ENCODE results near the gene SNTG2.
"Not testable (repeated sequence)": the region's sequence is repeated elsewhere in the genome, so short reads cannot be mapped to it uniquely, and the experiment has no call there.

Gene SNTG2

DNA sequence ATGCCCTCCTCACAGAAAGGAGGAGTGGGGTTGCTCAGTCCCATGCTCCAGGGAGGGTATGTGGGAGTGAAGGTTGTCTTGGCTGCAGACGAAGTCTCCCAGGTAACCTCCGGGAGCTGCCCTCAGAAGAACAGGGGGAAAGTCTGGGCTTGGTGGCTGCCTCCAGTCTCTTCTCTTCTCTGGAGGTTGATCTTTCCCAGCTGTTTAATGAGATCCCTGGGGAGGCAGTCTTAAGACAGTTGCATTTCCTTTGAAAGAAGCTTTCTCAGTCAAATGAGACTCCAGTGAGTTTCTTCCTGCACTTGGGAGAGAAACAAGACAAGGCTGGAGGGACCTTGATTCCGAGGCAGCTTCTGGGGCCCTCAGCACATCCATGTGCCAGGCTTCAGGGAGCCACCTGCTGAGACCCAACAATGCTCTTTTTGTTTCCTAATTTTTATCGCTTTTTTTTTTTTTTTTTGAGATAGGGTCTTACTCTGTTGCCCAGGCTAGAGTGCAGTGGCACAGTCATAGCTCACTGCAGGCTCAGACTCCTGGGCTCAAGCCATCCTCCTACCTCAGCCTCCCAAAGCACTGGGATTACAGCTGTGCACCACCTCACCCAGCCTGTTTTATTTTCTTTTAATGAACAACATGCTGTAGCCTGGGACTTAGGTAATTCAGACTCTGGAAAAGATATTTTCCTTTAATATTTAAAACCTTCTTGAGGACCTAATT lies 390.9 kb downstream of the SNTG2 start:
- no peak for FAIRE-seq

DNA sequence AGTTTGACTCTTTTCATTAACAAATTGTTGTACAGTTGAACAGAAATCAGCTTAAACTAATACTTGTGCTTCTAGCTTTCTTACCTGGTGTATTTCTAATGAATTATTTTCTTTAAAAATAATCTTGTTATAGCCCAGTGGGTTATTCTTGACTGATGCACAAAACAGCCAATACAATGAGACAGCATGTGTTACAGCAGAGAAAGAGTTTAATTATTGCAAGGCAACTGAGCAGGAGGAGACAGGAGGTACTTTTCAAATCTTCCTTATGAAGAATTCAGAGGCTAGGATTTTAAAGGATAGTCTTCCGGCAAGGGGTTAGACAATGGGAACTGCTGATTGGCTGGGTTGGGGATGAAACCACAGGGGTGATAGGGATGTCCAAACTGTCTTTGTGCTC lies 398.1 kb downstream of the SNTG2 start:
- FAIRE-seq, result no peak

DNA sequence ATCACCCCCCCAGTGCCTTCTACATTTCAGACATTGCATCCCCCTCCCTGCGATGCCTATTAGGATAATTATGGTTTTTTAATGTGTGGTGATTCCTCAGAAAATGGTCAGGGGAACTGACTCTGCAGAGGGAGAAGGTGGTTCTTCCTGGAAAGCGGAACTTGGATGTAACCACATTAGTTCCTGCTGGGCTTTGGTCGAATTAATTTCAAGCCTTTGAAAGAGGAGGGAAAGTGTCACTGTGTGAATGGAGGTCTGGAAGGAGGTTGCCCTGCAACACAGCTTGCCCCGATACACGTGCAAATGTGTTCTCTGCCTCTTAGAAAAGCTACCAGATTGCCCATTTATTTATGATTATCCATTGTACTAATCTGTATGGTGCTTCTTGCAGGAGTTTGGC lies 399.5 kb downstream of the SNTG2 start:
- FAIRE-seq, result no peak

DNA sequence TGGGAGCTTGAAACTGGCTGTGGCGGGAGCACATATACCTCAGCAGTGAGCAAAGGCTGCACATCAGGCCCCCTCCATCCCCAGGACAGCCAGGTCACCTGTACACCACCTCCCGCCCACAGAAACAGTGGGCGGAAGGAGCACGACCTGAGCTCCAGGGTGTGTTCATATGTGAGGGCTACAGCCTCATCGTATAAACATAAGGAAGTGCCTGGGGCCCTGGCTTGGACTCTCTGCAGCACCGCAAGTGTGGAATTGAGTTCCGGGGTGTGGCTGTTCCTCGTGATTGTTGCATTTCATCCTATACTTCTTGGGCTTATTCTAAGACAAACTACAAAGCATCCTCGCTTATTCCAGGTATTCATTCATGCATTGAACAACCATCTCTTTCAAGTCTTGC lies 402.5 kb downstream of the SNTG2 start:
- FAIRE-seq, result no peak

DNA sequence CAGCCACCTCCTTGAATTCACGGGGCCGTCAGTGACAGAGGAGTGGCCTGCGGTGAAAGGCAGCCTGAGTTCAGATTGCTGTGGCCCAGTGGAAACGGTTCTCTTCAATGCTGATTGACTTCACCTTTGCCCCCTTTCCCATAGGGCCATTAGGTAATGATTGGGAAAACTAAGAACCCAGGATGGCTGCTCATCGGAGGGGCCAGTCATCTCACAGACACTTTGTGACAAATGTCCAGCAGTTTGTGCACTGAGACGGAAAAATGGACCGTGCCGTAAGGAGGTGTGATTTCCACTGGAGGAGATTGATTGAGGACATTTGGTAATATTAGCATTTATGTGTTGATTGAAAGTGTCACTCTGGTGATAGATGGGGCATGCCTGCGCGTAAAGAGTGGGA lies 402.9 kb downstream of the SNTG2 start:
- FAIRE-seq, result no peak

DNA sequence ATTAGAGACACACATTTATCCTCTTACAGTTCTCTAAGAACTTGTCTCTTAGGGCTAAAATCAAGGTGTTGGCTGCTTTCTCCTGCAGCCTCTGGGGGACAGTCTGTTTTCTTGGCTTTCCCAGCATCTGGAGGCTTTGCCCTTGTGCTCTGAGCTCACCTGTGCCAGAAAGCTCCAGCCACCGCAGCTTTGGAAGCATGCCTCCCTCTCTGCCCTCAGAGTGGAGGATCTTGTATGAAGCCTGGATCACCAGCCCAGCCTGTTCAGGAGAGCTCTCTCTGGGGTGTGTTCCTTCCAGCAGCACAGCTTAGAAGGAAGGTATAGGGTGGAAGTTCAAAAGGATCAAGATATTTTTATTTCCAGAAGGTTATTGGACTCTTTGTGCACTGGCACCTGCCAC lies 409.5 kb downstream of the SNTG2 start:
- FAIRE-seq, result no peak

DNA sequence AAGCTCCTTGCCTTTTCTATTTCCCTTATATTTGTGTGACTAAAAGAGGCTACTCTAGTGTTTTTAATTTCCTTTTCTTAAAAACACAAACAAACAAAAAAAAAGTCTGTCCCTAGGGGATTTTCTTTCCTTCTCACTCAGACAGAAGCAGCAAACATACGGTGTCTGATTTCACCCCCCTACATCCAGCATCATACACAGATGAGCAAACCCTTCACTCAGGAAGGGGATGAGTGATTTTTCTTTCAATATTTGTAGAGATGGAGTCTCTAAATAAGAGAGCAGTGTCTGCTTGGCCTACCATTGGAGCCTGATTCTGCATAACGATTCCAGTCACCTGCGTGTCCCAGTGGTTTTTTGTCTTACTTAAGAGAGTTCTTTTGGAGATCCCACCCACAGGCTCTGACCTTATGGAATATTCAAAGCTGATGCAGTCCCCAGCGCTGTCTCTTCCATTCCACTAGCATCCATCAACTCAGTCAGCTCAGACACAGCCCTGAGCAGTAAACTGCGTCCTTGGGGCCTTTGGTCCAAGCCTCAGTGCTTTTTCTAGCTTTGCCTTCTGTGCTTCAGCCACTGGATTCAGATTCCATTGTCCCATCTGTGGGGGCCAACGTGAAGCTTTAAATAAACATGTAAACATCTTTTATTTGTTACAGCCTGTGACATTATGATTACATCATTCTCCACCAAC lies 410.1 kb downstream of the SNTG2 start:
- FAIRE-seq, result no peak

DNA sequence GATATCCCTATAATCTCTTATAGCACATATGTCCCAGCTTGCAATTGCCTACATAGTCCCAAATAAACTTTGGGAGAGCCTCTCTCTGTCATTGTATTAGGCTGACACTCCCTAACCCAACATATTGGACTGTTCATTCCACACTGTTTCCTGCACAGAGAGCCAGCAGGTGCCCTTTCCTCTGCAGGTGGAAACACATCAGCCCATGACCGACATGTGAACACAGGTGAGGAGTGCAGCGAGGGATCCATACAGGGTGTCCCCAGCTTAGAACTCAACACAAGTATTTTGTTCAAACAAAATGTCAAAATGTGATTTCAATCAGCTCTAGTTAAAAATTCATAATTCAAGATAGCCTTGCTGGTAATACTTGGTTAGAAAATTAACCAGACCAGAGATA lies 412.7 kb downstream of the SNTG2 start:
- FAIRE-seq, result no peak

DNA sequence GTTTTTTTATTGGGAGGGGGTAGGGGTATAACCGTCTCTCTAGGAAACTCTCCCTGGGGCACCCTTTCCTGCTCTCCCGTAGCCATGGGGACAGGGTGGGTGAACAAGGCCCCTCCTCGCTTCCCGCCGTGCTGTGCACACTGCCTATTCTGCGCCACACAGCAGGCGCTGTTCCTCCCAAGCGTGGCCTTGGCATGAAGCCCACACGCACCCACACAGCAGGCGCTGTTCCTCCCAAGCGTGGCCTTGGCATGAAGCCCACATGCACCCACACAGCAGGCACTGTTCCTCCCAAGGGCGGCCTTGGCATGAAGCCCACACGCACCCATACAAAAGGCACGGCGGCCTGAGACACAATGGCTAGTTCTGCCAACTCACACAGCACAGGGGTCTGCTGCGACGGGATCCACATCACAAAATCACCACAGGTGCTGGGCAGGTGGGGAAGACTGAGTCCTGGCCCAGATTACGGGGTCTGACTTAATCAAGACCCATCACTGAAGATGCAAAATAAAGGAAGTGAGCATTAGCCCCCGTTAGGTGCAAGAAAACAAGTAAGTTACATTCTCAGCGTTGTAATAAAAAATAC lies 416.0 kb downstream of the SNTG2 start:
- FAIRE-seq, result no peak

DNA sequence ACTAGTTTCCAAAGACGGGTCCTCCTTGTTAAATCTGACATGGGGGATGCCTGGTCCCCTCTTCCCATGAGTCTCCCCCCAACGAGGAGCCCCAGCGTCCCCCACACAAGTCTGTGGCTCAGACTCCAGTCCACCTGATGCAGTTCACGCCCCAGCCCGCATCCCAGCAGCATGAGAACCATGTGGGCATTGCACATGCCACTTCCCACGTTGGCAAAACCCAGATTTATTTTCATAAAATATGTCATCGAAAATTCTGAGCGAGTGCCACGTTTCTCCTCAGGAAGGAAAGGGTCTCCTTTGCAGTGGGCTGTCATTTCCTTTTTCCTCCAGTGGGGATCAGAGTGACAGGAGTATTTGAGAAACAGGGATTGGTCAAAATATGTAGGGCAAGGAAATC lies 417.0 kb downstream of the SNTG2 start:
- FAIRE-seq, result no peak

DNA sequence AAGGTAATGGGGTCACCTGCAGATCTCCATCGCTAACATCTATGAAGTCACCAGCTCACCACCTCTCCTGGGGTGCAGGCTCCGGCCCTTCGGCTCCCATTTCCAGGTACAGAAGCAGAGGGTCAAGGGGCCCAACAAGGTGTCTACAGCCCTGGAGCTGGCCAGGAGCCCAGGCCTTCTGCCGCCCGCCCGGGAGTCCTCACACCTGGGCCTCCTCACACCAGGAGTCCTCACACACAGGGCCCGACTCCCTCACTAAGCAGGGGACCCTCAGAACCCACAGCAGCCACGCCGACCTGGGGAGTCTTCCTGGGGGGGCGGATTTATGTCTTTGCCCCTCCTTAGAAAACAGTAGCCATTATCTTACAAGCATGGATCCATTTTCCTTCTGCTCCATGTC lies 419.3 kb downstream of the SNTG2 start:
- no peak for FAIRE-seq

DNA sequence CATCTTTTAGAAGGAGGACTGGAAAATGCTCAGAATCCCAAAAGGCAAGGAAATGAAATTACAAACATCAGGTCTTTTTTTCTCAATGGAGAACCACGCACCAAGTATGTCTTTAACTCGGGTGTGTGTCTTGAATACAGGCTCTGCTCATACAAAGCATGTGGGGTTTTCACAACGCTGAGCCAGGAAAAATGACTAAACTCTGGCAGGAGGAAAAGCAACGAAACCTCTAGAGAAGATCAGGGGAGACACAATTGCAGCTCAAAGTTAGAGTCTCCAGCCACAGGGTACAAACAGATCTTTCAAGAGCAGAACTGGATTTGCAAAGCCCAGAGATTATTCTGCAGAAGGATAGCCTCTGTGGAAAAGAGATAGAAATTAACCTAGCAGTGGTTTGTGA lies 419.8 kb downstream of the SNTG2 start:
- no peak for FAIRE-seq

DNA sequence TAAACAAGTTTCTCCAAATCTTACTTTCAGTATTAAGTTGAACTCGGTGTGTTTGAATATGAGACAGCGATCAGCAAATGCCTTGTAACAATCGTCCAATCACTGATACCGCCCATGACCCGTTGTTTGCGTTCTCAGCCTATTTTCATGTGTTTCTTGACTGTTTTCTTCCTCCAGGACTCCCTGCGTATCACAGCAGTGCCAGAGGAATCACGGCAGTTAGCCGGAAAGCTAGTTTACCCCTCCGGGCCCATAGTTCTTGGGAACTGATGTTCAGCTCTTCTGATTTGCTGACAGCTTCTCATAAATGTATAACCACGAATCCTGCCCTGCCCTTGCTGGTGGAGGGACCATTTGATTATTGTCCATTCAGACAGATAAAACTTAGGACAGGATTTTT lies 420.4 kb downstream of the SNTG2 start:
- no peak for FAIRE-seq

DNA sequence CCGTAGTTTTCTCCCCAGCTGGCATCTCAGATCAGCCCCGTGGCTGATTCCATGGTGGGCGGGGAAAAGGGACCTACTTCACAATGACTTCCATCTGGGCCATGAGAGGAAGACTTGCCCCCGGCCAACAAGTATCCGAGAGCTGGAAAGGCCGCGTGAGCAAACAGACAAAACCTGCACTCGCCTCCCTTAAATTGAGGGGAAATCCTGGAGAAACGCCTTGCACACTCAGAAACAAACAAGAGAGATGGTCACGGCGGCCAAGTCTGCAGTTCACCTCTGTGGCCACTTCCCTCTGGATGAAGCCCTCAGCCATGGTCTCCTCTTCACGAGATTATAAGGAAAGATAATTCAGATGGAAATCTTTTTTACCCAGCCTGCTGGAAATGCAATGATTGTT lies 423.2 kb downstream of the SNTG2 start:
- FAIRE-seq, result no peak

DNA sequence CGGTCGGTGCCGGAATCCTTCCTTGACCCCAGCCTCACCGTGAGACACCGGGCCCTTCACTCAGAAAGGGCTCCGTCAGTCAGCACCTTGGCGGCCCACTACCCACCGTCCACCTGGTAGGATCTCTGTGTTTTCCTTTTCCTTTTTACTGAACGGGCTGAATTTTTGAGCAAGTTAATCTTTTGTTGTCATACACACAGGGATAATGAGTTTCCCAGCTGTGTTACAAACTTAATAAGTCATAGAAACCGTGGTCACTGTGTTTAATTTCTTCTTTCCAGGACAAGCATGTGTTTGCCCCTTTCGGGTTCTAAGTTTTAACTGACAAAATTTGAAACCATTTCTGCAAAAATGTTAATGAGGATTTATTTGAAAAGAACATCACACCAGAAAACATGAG lies 423.6 kb downstream of the SNTG2 start:
- FAIRE-seq, result no peak

DNA sequence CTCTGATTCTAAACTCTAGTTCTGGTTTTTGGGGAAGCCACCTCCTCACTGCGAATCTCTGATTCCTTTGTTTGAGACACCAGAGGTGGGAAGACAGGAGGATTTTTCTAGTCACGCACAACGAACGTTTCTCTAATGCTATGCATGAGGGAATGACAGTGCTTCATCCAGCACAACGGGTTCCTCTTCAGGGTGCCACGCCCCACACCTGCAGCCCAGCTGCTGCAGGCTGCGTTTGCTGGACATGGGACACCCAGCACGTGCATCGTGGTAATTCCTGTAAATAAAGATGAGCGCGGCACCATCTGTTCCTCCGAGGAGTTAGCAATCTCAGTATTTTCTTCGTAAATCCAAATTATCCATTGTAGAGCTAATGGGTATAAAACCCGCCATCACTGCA lies 425.1 kb downstream of the SNTG2 start:
- FAIRE-seq, result no peak

DNA sequence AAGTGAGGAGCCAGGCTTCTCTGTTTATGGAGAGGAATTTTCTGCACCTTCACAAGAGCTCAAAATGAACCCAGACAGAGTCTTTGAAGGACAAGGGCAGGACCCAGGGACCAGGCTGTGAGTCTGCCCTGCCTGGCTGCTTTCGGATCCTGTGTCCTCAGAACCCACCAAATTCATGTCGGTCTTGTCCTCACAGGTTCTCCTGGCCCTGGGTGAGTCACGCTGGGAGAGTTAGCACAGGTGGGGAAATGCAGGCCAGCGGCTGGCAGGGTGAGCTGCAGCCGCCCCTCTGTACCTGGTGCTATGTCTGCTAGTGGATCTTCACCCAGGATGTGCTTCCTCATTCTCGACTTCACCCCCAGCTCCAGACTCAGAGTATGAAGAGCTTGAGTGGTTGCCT lies 426.8 kb downstream of the SNTG2 start:
- FAIRE-seq, result no peak

DNA sequence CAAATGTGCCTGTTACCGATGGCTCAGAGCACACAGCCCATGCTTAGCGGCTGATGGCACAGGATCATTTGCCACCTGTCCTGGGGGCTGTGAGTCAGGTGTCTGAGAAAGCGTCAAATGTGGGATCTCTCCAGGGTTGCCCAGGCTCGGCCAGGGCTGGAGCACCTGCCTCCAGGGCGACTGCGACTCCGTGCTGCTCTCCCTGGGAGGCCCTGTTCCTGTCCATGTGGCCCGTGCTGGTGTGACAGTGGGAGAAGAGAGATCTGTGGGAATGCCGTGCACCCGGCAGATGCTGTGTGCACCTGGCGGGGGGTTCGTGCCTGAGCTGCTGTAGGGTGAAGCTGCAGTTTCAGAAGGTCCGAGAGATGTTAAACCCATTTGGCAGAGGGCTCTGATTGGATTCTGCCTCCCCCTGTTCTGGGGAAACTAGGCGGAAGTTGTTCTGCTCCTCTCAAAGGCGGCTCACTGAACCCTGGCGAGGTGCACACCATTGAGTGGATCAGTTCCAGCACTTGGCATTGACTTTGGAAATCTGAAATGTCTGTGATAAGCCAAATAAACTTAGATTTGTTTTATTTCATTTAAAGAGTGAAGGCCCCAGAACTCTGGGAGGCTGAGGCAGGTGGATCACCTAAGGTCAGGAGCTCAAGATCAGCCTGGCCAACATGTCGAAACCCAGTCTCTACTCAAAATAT lies 428.0 kb downstream of the SNTG2 start:
- FAIRE-seq, result no peak

DNA sequence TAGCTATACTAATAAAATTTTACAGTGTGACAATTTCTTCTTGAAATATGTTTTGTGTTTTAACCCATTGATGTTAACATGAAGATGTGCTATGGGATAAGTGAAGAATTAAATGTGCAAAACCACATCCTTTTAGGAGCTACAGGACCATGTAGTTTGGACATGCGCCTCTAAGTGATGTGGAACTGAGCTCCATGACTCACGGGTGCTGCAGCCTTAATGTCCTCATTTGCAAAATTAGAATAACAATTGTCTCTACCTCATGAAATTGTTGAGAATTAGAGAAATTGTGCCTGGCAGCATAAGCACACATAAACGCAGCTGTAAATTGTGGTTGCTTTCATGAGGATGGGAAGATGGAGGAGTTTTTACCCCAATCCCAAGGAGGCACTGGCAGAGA lies 431.0 kb downstream of the SNTG2 start:
- FAIRE-seq, result no peak

DNA sequence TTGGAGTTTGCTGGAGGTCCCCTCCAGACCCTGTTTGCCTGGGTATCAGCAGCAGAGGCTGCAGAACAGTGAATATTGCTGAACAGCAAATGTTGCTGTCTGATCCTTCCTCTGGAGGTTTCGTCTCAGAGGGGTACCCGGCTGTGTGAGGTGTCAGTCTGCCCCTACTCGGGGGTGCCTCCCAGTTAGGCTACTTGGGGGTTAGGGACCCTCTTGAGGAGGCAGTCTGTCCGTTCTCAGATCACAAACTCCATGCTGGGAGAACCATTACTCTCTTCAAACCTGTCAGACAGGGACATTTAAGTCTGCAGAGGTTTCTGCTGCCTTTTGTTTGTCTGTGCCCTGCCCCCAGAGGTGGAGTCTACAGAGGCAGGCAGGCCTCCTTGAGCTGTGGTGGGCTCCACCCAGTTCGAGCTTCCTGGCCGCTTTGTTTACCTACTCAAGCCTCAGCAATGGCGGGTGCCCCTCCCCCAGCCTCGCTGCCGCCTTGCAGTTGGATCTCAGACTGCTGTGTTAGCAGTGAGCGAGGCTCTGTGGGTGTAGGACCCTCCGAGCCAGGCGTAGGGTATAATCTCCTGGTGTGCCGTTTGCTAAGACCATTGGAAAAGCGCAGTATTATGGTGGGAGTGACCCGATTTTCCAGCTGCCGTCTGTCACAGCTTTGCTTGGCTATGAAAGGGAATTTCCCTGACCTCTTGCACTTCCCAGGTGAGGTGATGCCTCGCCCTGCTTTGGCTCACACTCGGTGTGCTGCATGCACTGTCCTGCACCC lies 437.5 kb downstream of the SNTG2 start:
- FAIRE-seq, result not testable (repeated sequence)

DNA sequence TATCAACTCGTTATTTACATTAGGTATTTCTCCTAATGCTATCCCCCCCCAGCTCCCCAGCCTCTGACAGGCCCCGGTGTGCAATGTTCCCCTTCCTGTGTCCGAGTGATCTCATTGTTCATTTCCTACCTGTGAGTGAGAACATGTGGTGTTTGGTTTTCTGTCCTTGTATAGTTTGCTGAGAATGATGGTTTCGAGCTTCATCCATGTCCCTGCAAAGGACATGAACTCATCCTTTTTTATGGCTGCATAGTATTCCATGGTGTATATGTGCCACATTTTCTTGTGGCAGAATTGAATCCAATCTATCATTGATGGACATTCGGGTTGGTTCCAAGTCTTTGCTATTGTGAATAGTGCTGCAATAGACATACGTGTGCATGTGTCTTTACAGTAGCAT lies 439.5 kb downstream of the SNTG2 start:
- not testable (repeated sequence) for FAIRE-seq

DNA sequence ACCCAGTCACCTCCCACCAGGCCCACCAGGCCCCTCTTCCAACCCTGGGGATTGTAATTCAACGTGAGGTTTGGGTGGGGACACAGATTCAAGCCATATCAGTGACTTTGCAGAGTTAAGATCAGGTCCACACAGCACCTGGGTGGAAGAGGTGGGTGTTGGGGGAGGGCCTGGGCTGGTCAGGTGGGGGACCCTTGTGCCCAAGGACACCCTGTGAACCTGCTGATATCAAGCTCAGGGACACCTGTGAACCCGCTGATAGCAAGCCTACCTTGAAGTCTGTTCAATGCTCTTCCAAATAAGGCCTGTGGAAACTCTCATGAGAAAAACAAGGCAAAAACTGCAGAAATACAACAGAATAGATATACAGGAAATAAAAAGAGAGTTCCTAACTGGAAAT lies 442.7 kb downstream of the SNTG2 start:
- no peak for FAIRE-seq
